Measurements from ENCODE around the gene FCHO2. TPM values are rescaled to one million over a fixed set of nuclear protein-coding genes. Genes with fewer than 3 reads are reported as not detected.

FCHO2 gene
- total RNA-seq, 1 experiment from 2014 or later: 5.8 TPM

DNA sequence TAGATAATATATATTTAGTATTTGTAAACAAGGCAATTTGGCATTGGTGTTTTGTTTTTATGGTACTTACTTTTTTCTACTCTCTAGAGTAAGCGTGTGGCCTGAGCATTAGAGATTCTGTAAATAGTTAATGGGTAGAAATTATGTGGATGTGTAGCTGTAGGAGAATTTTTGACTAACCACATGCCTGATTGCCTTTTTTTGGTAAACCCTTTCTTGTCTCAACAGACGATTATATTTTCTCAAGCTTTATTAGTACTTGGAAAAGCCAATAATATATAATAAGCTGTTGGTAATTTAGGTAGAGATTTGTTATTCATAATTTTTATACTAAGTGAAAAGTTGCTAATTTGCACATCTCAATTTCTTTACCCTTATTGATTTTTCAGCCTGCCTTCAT is 76.8 kb downstream of the FCHO2 start:
- no peak overlapping the region for H3K4ac ChIP-seq (ENCODE audit: low read depth, low read length)
- no CpG with 5 or more reads among the region's 2 CpGs for WGBS (ENCODE audit: extremely low coverage, insufficient read length, low lambda C conversion rate)
- no peaks in the 10 kb centered on the region for H3K79me1 ChIP-seq (ENCODE audit: insufficient read depth, low read depth, low read length, poor library complexity, severe bottlenecking)

More for the DNA sequence above, 76.8 kb downstream of the FCHO2 start:
- peaks cover 14% of the 10 kb centered on the region in 2 experiments for H3K4me1 Mint-ChIP-seq
- Histone ChIP-seq H2BK120ac (ENCODE audit: low read depth, low read length, poor library complexity, severe bottlenecking) (no peak overlapping the region), H3K56ac (ENCODE audit: insufficient read length, low read depth, low read length) (no peak overlapping the region), H3K18ac (ENCODE audit: insufficient read length, low read depth, low read length) (no peak overlapping the region), H3T11ph (ENCODE audit: low read length) (no peak overlapping the region), H2AFZ (ENCODE audit: low read length) (no peak overlapping the region), H2AK5ac (ENCODE audit: insufficient read length, low read length) (no peak overlapping the region), H4K5ac (ENCODE audit: insufficient read length, low read depth, low read length) (no peak overlapping the region), H2BK15ac (ENCODE audit: low read depth, low read length) (no peak overlapping the region), H4K8ac (replicated peaks; ENCODE audit: insufficient read length, low read depth, low read length) (no peak overlapping the region), H4K20me1 (ENCODE audit: control insufficient read depth, insufficient read depth, insufficient read length) (no peaks in the 10 kb centered on the region), H3K23me2 (ENCODE audit: insufficient read length, low read depth, low read length, poor library complexity, severe bottlenecking) (no peaks in the 10 kb centered on the region), H3K27ac (ENCODE audit: insufficient read length, low read depth, low read length) (no peak overlapping the region), H3K9me3 (ENCODE audit: control insufficient read depth, low read depth, low read length) (no peaks in the 10 kb centered on the region), H2BK12ac (ENCODE audit: insufficient read length, low read depth, low read length) (no peak overlapping the region), H3K9ac (ENCODE audit: extremely low read depth, insufficient read length, low read length) (no peak overlapping the region), H2BK20ac (ENCODE audit: low read depth, low read length, poor library complexity, severe bottlenecking) (no peak overlapping the region), H3K14ac (ENCODE audit: insufficient read depth, low read length) (no peak overlapping the region), H3K23ac (ENCODE audit: insufficient read length, low read depth, low read length) (no peak overlapping the region), H4K91ac (ENCODE audit: insufficient read length, low read depth, low read length) (no peak overlapping the region), H3K27me3 (ENCODE audit: insufficient read depth, low read length) (no peaks in the 10 kb centered on the region), H2BK5ac (ENCODE audit: insufficient read length, low read length) (no peak overlapping the region), H3K4me1 (ENCODE audit: insufficient read depth, low read length) (no peaks in the 10 kb centered on the region; the same call in 1 of the 2 replicates), H3K79me2 (ENCODE audit: insufficient read depth, low read length) (no peaks in the 10 kb centered on the region), H3K4me2 (ENCODE audit: insufficient read depth, insufficient read length, low read length) (no peak overlapping the region)
- peaks cover 0 to 7% (median 0%) of the 10 kb centered on the region in 3 experiments; a peak in 1 of 7 replicates for H3K36me3 Mint-ChIP-seq (ENCODE audit: insufficient read depth in 1 of 3, low read depth in 3 of 3)
- no peaks in the 10 kb centered on the region; a peak in 1 of 5 replicates for H3K9me3 Mint-ChIP-seq
- no peak for DNase-seq
- TF ChIP-seq, protein P1, sequence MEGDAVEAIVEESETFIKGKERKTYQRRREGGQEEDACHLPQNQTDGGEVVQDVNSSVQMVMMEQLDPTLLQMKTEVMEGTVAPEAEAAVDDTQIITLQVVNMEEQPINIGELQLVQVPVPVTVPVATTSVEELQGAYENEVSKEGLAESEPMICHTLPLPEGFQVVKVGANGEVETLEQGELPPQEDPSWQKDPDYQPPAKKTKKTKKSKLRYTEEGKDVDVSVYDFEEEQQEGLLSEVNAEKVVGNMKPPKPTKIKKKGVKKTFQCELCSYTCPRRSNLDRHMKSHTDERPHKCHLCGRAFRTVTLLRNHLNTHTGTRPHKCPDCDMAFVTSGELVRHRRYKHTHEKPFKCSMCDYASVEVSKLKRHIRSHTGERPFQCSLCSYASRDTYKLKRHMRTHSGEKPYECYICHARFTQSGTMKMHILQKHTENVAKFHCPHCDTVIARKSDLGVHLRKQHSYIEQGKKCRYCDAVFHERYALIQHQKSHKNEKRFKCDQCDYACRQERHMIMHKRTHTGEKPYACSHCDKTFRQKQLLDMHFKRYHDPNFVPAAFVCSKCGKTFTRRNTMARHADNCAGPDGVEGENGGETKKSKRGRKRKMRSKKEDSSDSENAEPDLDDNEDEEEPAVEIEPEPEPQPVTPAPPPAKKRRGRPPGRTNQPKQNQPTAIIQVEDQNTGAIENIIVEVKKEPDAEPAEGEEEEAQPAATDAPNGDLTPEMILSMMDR (conservative IDR thresholded peaks at IDR 0.05): no peak
- no peak overlapping the region for H3K4me3 Mint-ChIP-seq
- peak overlapping the region in 1 of 3 experiments; percentile 3; a peak in 1 of 7 replicates for H3K27ac Mint-ChIP-seq
- H3K27me3 Mint-ChIP-seq (ENCODE audit: low read depth): no peaks in the 10 kb centered on the region
